Testis (tissue), 5 donors: ENCODE data around the gene MIER3. TPM values are rescaled to one million over a fixed set of nuclear protein-coding genes. Genes with fewer than 3 reads are reported as not detected.

ENCODE experiments used
- DNase-seq: peaks from one replicate; pipeline ENCODE4 v3.0.0-alpha.2; 2019
- H3K27ac ChIP-seq, 2 donors: fragments of 200-600 bp; sonication (generic); one replicate each; pipeline ENCODE4 v1.5.1; 2019
- H3K27me3 ChIP-seq: fragments of 200-600 bp; sonication (generic); one replicate; pipeline ENCODE4 v1.5.1; 2019
- H3K36me3 ChIP-seq: fragments of 200-600 bp; sonication (generic); one replicate; pipeline ENCODE4 v1.5.1; 2017; ENCODE audit warnings: low read depth; ENCODE audit errors: missing control alignments
- H3K4me1 ChIP-seq: fragments of 200-600 bp; sonication (generic); one replicate; pipeline ENCODE4 v1.5.1; 2019
- H3K4me3 ChIP-seq, 2 donors: fragments of 200-600 bp; sonication (generic); one replicate each; pipeline ENCODE4 v1.5.1; 2017 to 2019
- H3K9me3 ChIP-seq: fragments of 200-600 bp; sonication (generic); one replicate; pipeline ENCODE4 v1.5.1; 2017
- CTCF ChIP-seq, 3 experiments: fragments of 450-650 bp in 2 of 3; fragments of 200-600 bp in 1 of 3; sonication (generic) in 1 of 3; IDR thresholded peaks; one replicate each; pipeline ENCODE4 v1.5.1; 2016 to 2019; ENCODE audit warnings: antibody characterized with exemption in 3 of 3, mild to moderate bottlenecking in 2 of 3, moderate library complexity in 1 of 3
- POLR2A ChIP-seq: fragments of 450-650 bp; IDR thresholded peaks from one replicate; pipeline ENCODE4 v1.6.1; 2017; ENCODE audit warnings: antibody characterized with exemption, mild to moderate bottlenecking, moderate library complexity
- WGBS, 2 donors: methylation state at CpG; one replicate each; pipeline ENCODE4 v1.1.5; 2018; 5-methylcytosine and 5-hydroxymethylcytosine counted together
- intact Hi-C: fragments of 100-400 bp; cut with DNase I; formaldehyde crosslinking; loops from one replicate; pipeline ENCODE4 v1.15.1; 2023; ENCODE audit warnings: low total_unique reads
- long read RNA-seq, 2 donors: transcript quantifications; one replicate each; lab custom pipeline, GENCODE V29; 2026
- polyA plus RNA-seq: library from polyadenylated mRNA; stranded (reverse); fragments of 350-450 nt; fragmentation: Illumina TruSeq; extraction: RNeasy Lipid Tissue Mini Kit (QIAGEN cat#74804); gene quantifications from one replicate; pipeline ENCODE4 v1.2.3, GENCODE V29; 2014; ENCODE audit warnings: low read depth, low replicate concordance; ENCODE audit not compliant: insufficient read depth
- total RNA-seq, 2 donors: library from RNA; depleted of rRNA; stranded (reverse); fragments of >200 nt; gene quantifications; one replicate each; pipeline ENCODE4 v1.2.3, GENCODE V29; 2016

Gene MIER3
- total RNA-seq: 10 to 100 TPM; 68.7 to 71.6 TPM
- 27.8 TPM for polyA plus RNA-seq
- long read RNA-seq, donor 1: 0 reads
- long read RNA-seq, donor 2, partial matches to known transcripts: 0 of 1 reads
- long read RNA-seq, donor 2, other reads (novel, unspliced or antisense): 0 of 1 reads

GRCh38 chr5:56951946-56952691, at the start of gene MIER3:
TSS of gene MIER3 (minus strand) at chr5:56952123. CDS start at chr5:56952102, 21 bp downstream.
- H3K9me3 ChIP-seq: no peaks in the 10 kb centered on the region
- intact Hi-C loops: no loop called here
- H3K27ac ChIP-seq: peak within 1 kb of the TSS; percentile 93 to 95
- H3K4me1 ChIP-seq: peaks cover 12% of the 10 kb centered on the region
- no peaks in the 10 kb centered on the region for H3K36me3 ChIP-seq
- TF ChIP-seq POLR2A (no peak), CTCF (IDR thresholded peaks at IDR 0.05) (no peak)
- peak; percentile 83 for DNase-seq
- WGBS, 2 donors: 0% methylated on average over 14 to 61 of the region's 89 CpGs
- H3K4me3 ChIP-seq: peak within 1 kb of the TSS; percentile 91
- no peaks in the 10 kb centered on the region for H3K27me3 ChIP-seq

- TF ChIP-seq POLR2A (no peak), CTCF (IDR thresholded peaks at IDR 0.05) (no peak)
Observed at GRCh38 chr5:56995596-56995995, 43.7 kb upstream of the MIER3 start.

GRCh38 chr5:56993241-56993640, 41.3 kb upstream of the MIER3 start:
- no peaks in the 10 kb centered on the region for H3K4me1 ChIP-seq
- no peak for TF ChIP-seq CTCF (IDR thresholded peaks at IDR 0.05)
- TF ChIP-seq POLR2A: no peak
- DNase-seq: no peak
- no peak overlapping the region for H3K4me3 ChIP-seq
- 70 to 88% methylated on average over 2 of the region's 2 CpGs for WGBS, 2 donors
- H3K27ac ChIP-seq: no peak overlapping the region
- no peaks in the 10 kb centered on the region for H3K36me3 ChIP-seq
- no peaks in the 10 kb centered on the region for H3K27me3 ChIP-seq
- intact Hi-C loops: no loop called here
- H3K9me3 ChIP-seq: no peaks in the 10 kb centered on the region

More at GRCh38 chr5:56995596-56995995, 43.7 kb upstream of the MIER3 start:
- no peaks in the 10 kb centered on the region for H3K27me3 ChIP-seq
- H3K36me3 ChIP-seq: no peaks in the 10 kb centered on the region
- no peaks in the 10 kb centered on the region for H3K4me1 ChIP-seq
- WGBS, 2 donors: 68 to 72% methylated on average over 1 of the region's 1 CpG
- intact Hi-C loops: no loop called here
- H3K27ac ChIP-seq: no peak overlapping the region
- no peak overlapping the region for H3K4me3 ChIP-seq
- no peaks in the 10 kb centered on the region for H3K9me3 ChIP-seq
- no peak for DNase-seq

GRCh38 chr5:56989676-56990075, 37.8 kb upstream of the MIER3 start:
- Histone ChIP-seq H3K9me3 (no peaks in the 10 kb centered on the region), H3K36me3 (no peaks in the 10 kb centered on the region), H3K27ac (no peak overlapping the region), H3K4me3 (no peak overlapping the region), H3K27me3 (no peaks in the 10 kb centered on the region), H3K4me1 (no peaks in the 10 kb centered on the region)
- no peak for TF ChIP-seq CTCF (IDR thresholded peaks at IDR 0.05)
- no peak for TF ChIP-seq POLR2A
- DNase-seq: no peak
- WGBS, 2 donors: 76 to 89% methylated on average over 2 of the region's 2 CpGs
- intact Hi-C loops: no loop called here
